GM12878 (cell line): ENCODE measurements around the gene LINGO1.

Source experiments
- BCL11A ChIP-seq: IDR thresholded peaks from 2 replicates; pipeline ENCODE4 v1.6.1; 2011; ENCODE audit warnings: low read depth, low read length
- BCL3 ChIP-seq: IDR thresholded peaks from 2 replicates; pipeline ENCODE4 v1.6.1; 2011; ENCODE audit warnings: borderline replicate concordance, low read depth, mild to moderate bottlenecking, moderate library complexity, low read length; ENCODE audit not compliant: insufficient read depth, poor library complexity, severe bottlenecking
- CTCF ChIP-seq, 3 experiments: IDR thresholded peaks in 2 of 3; conservative IDR thresholded peaks in 1 of 3; 2 replicates each; pipeline ENCODE4 v1.5.1; 2011; ENCODE audit warnings: low read depth in 3 of 3, low read length in 3 of 3, mild to moderate bottlenecking in 3 of 3, control low read depth in 2 of 3, moderate library complexity in 2 of 3, inconsistent platforms in 1 of 3, mixed read lengths in 1 of 3; ENCODE audit not compliant: control insufficient read depth in 2 of 3, insufficient read depth in 1 of 3; ENCODE audit errors: extremely low read depth in 1 of 3
- EGR1 ChIP-seq, 2 experiments: IDR thresholded peaks; 1 replicate in 1 of 2; 2 replicates in 1 of 2; pipeline ENCODE4 v1.6.1; 2011 to 2012; ENCODE audit warnings: low read depth in 2 of 2, low read length in 2 of 2, borderline replicate concordance in 1 of 2, mild to moderate bottlenecking in 1 of 2, moderate library complexity in 1 of 2
- FOXK2 ChIP-seq: fragments of 450-650 bp; IDR thresholded peaks from 2 replicates; pipeline ENCODE4 v1.6.1; 2017; ENCODE audit warnings: mild to moderate bottlenecking, moderate library complexity
- HDGF ChIP-seq: fragments of 450-650 bp; IDR thresholded peaks from 2 replicates; pipeline ENCODE4 v1.6.1; 2016; ENCODE audit warnings: antibody characterized with exemption
- LARP7 ChIP-seq: fragments of 450-650 bp; IDR thresholded peaks from 2 replicates; pipeline ENCODE4 v1.6.1; 2017; ENCODE audit warnings: mild to moderate bottlenecking
- MXI1 ChIP-seq: fragments of 150-350 bp; IDR thresholded peaks from 2 replicates; pipeline ENCODE4 v1.6.1; 2011; ENCODE audit warnings: low read depth, mild to moderate bottlenecking, inconsistent platforms, low read length, improper control_type of control experiment
- ZBTB33 ChIP-seq: fragments of 450-650 bp; IDR thresholded peaks from 2 replicates; pipeline ENCODE4 v1.6.1; 2017; ENCODE audit warnings: mild to moderate bottlenecking

GRCh38 chr15:77628010-77628409 is 4.7 kb downstream of the LINGO1 start:
- TF ChIP-seq BCL11A (no peak), MXI1 (no peak), CTCF (IDR thresholded peaks at IDR 0.05 in 2 of 3, conservative IDR thresholded peaks at IDR 0.05 in 1 of 3; ENCODE audit: control insufficient read depth in 2 of 3, extremely low read depth in 1 of 3, insufficient read depth in 1 of 3, low read depth in 3 of 3, low read length in 3 of 3) (no peak), LARP7 (no peak), HDGF (no peak), ZBTB33 (no peak), FOXK2 (no peak), EGR1 (IDR thresholded peaks at IDR 0.05; ENCODE audit: borderline replicate concordance in 1 of 2, low read depth in 2 of 2, low read length in 2 of 2) (no peak), BCL3 (no peak)
